Nucleus accumbens (tissue), 56 donors: ENCODE data around the gene PTGDR.

Experiments used
- DNase-seq, 56 donors: peaks; one replicate each; lab custom pipeline; 2025; lab: John Stamatoyannopoulos, UW

Gene PTGDR

GRCh38 chr14:52307905-52308304, 40.4 kb downstream of the PTGDR start:
- DNase-seq: no peak

DNA sequence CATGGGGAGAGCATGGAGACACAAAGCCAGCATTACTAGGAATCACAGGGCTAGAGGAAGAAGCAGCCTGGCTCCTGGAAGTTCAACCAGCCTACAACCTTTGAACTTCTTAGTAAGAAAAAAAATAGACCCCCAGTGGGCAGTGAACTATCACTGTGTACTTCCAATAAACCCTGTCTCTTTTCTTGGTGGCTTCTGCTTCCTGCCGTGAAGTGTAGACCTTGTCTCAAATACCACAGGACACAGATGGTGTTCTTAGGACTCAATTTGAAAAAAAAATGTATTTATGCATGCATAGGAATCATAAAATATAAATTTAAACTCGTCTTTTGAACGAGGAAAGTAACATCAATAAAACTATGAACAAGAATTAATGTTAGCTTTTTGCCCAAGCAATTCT, 43.0 kb downstream of the PTGDR start:
- no peak for DNase-seq

DNA sequence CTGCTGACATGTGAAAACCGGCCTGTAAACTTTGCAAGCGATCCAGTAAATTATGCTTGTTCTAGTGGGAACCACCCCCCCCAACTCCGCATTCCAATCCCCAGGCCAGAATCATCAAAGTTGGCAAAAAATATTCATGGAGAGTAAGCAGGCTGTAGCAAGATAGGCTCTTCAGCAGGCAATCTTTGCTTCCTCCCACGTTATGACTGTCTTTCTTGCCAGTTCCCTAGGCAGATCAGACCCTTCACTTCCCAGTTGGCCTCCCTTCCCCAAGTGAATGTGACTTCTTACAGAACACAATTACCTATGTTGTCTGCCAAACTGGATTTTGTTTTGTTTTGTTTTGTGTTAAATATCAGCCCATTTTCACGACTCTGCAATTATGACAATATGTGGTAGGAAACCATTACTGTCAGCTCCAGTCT, 45.4 kb downstream of the PTGDR start:
- DNase-seq: no peak

DNA sequence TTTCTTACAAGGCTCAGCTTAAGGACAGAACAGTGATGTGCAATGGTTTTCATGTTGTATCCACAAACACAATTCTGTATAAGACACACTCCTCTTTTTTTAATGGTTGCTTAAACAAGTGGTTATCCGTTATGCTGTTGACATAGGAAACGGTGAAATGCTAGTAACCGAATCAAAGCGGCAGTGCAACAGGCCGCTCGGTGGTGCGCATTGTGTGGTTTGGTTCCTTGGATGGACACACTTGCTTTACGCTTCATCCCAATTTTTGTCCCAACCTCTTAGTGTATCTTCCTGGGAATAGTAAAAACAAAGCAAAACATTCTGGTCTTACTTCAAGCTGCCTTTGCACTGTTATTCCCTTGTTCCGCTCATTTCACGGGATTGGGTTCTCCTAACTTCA, 46.0 kb downstream of the PTGDR start:
- no peak for DNase-seq

GRCh38 chr14:52313903-52314594, 46.6 kb downstream of the PTGDR start, which contains the start of gene PTGER2:
Gene PTGER2 (plus strand): TSS chr14:52314312. CDS start chr14:52314549, 237 bp downstream.
- DNase-seq: peak in 10 of 56 donors; percentile 4 to 57 (median 12)

- DNase-seq: peak in 1 of 56 donors; percentile 4
These were observed 47.3 kb downstream of the PTGDR start for GRCh38 chr14:52314595-52315354.

DNA sequence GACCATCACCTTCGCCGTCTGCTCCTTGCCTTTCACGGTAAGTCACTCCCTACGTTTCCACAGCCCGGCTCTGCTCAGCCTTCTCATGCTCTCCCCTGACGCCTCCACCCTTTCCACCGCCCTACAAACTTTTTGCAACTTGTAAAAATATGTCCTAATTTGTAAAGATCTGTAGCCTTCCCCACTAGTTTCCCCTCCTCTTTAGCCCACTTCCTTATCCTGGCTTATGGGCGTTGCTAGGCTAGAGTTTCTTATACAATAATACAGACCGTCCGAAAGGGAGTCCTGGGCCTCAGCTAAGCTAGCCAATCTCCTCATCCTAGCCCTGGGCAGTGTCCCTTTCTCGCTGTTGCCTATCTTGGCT, 47.8 kb downstream of the PTGDR start:
- DNase-seq: no peak

DNA sequence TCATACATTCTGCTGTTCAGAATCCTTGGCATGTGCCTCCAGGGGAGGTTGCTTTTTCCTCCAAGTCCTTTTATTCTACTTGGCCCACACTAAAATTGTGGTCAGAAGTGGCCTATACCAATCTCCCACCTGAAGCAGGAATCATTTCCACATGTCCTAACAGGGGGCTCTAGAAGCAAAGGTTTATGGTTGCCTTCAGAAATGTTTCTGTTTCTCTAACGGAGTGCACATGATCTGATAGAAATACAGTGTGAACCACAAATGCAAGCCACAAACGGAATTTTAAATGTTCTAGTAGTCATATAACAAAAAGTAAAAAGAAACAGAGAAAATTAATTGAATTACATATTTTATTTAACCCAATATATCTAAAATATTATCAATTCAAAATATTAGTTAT, 50.6 kb downstream of the PTGDR start:
- DNase-seq: no peak

- no peak for DNase-seq
These were observed 51.5 kb downstream of the PTGDR start for GRCh38 chr14:52318826-52319645.

DNA sequence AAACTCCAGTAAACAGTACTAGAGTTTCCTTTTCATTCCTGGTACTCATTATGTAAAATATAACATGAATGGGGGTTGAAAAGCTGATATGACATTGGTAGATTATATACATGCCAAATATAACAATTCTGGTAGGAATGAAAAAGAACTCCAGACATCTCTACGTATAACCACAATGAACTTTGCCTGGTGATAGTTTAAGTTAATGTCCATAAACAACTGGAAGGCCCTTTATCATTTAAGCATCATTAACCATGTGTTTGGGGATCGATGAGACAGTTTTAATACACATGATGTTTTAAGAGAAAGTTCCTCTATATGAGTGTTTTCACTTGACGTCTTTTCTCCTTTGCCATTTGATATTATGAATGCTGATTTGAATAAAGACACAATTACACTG, 52.4 kb downstream of the PTGDR start:
- DNase-seq: no peak

- no peak for DNase-seq
These were observed 57.6 kb downstream of the PTGDR start for GRCh38 chr14:52325126-52325525.

- no peak for DNase-seq
These were observed 58.1 kb downstream of the PTGDR start for GRCh38 chr14:52325630-52326029.
